Neural progenitor cell (in vitro differentiated cells): ENCODE measurements around the gene ZNRF1.

ENCODE experiments used
- CTCF ChIP-seq: fragments of 200-600 bp; sonication (generic); IDR thresholded peaks from 2 replicates; pipeline ENCODE4 v1.5.1; 2017; ENCODE audit warnings: antibody characterized with exemption, mild to moderate bottlenecking
- EZH2 ChIP-seq: fragments of 200-600 bp; sonication (generic); IDR thresholded peaks from 2 replicates; pipeline ENCODE4 v1.6.1; 2017; ENCODE audit warnings: antibody characterized with exemption, mild to moderate bottlenecking, moderate library complexity
- EZH2phosphoT487 ChIP-seq: fragments of 200-600 bp; sonication (generic); IDR thresholded peaks from 2 replicates; pipeline ENCODE4 v1.6.1; 2017; ENCODE audit warnings: antibody characterized with exemption

- TF ChIP-seq CTCF (no peak), EZH2phosphoT487 (no peak), EZH2 (no peak)
These were observed 39.4 kb downstream of the ZNRF1 start for GRCh38 chr16:75038036-75038858.
